B cell (primary cell): ENCODE measurements around the gene VSIG10L2. TPM values are rescaled to one million over a fixed set of nuclear protein-coding genes. Genes with fewer than 3 reads are reported as not detected.

Source experiments
- ATAC-seq: fragments of 200-7000 bp; cut with Tn5 transposase; one replicate; pipeline ENCODE4 v1.10.0; 2021; ENCODE audit warnings: low read depth, mild to moderate bottlenecking, moderate number of reproducible peaks, moderate library complexity
- CTCF ChIA-PET: fragments of 350-600 bp; sonication (Branson Sonifier 250); formaldehyde crosslinking; loops from one replicate; lab custom pipeline; 2021; ENCODE audit warnings: antibody characterized with exemption, inconsistent platforms; lab: Charles Lee
- POLR2A ChIA-PET: fragments of 350-600 bp; sonication (Branson Sonifier 250); formaldehyde crosslinking; loops from one replicate; lab custom pipeline; 2021; ENCODE audit warnings: antibody characterized with exemption; lab: Charles Lee
- DNase-seq: peaks from one replicate; pipeline ENCODE4 v3.0.0; 2013
- H2AFZ ChIP-seq: 2 replicates; pipeline ENCODE4 v1.6.1; 2012; ENCODE audit warnings: mild to moderate bottlenecking, low read depth, low read length; ENCODE audit not compliant: insufficient read depth, poor library complexity, severe bottlenecking
- H3K27ac ChIP-seq, 2 donors: 1 replicate in 1 of 2; 2 replicates in 1 of 2; pipeline ENCODE4 v1.5.1; 2012 to 2013; ENCODE audit warnings: low read length in 2 of 2, mild to moderate bottlenecking in 2 of 2, moderate library complexity in 1 of 2
- H3K27me3 ChIP-seq, 4 experiments: fragments of 200-600 bp in 1 of 4; sonication (generic) in 1 of 4; replicated peaks in 1 of 4; 1 replicate in 2 of 4; 2 replicates in 2 of 4; pipeline versions ENCODE4 v1.6.1 to v1.7.0; 2013 to 2016; ENCODE audit warnings: low read length in 3 of 4, mild to moderate bottlenecking in 2 of 4, mixed read lengths in 1 of 4, moderate library complexity in 1 of 4; ENCODE audit not compliant: insufficient read depth in 4 of 4, control insufficient read depth in 3 of 4; ENCODE audit errors: control extremely low read depth in 1 of 4
- H3K36me3 ChIP-seq, 2 experiments: replicated peaks in 1 of 2; 1 replicate in 1 of 2; 2 replicates in 1 of 2; pipeline versions ENCODE4 v1.6.1 to v1.7.1; 2013; ENCODE audit warnings: low read length in 1 of 2; ENCODE audit not compliant: insufficient read depth in 2 of 2, control insufficient read depth in 1 of 2; ENCODE audit errors: control extremely low read depth in 1 of 2, extremely low read depth in 1 of 2
- H3K4me1 ChIP-seq, 2 donors: fragments of 200-600 bp in 1 of 2; sonication (generic) in 1 of 2; 1 replicate in 1 of 2; 2 replicates in 1 of 2; pipeline versions ENCODE4 v1.5.1 to v1.6.1; 2013 to 2017; ENCODE audit warnings: low read length in 2 of 2; ENCODE audit not compliant: control insufficient read depth in 2 of 2, insufficient read depth in 2 of 2
- H3K4me2 ChIP-seq: replicated peaks from 2 replicates; pipeline ENCODE3; 2012; ENCODE audit warnings: mild to moderate bottlenecking, low read depth, low read length; ENCODE audit not compliant: poor library complexity, severe bottlenecking
- H3K4me3 ChIP-seq, 5 experiments: fragments of 200-600 bp in 1 of 5; sonication (generic) in 1 of 5; 1 replicate in 3 of 5; 2 replicates in 2 of 5; pipeline versions ENCODE4 v1.5.1 to v1.7.0; 2011 to 2016; ENCODE audit warnings: low read length in 4 of 5, mild to moderate bottlenecking in 4 of 5, low read depth in 2 of 5, control low read depth in 1 of 5, moderate library complexity in 1 of 5; ENCODE audit not compliant: insufficient read depth in 1 of 5; ENCODE audit errors: control extremely low read depth in 1 of 5, extremely low read depth in 1 of 5
- H3K79me2 ChIP-seq: fragments of 200-600 bp; sonication (generic); one replicate; pipeline ENCODE4 v1.6.0; 2016; ENCODE audit warnings: low read length; ENCODE audit not compliant: control insufficient read depth, insufficient read depth
- H3K9ac ChIP-seq: fragments of 200-600 bp; sonication (generic); 2 replicates; pipeline ENCODE4 v1.6.1; 2017; ENCODE audit warnings: mild to moderate bottlenecking, low read length, moderate library complexity
- H3K9me3 ChIP-seq, 3 donors: one replicate each; pipeline versions ENCODE4 v1.6.1 to v1.7.1; 2013; ENCODE audit warnings: low read length in 2 of 3; ENCODE audit not compliant: control insufficient read depth in 2 of 3, insufficient read depth in 1 of 3; ENCODE audit errors: control extremely low read depth in 1 of 3
- H4K20me1 ChIP-seq: 2 replicates; pipeline ENCODE4 v1.6.0; 2012; ENCODE audit warnings: mild to moderate bottlenecking, low read length; ENCODE audit not compliant: insufficient read depth, control insufficient read depth, poor library complexity, severe bottlenecking
- H3K27ac Mint-ChIP-seq: one replicate; pipeline ENCODE4 v1.8.0; 2021; ENCODE audit warnings: mixed read lengths
- H3K27me3 Mint-ChIP-seq: one replicate; pipeline ENCODE4 v1.8.0; 2021; ENCODE audit warnings: mixed read lengths
- H3K4me1 Mint-ChIP-seq: one replicate; pipeline ENCODE4 v1.8.0; 2021; ENCODE audit warnings: mixed read lengths
- H3K4me3 Mint-ChIP-seq: one replicate; pipeline ENCODE4 v1.8.0; 2021; ENCODE audit warnings: mixed read lengths
- H3K9me3 Mint-ChIP-seq: one replicate; pipeline ENCODE4 v1.8.0; 2022; ENCODE audit warnings: mixed read lengths; ENCODE audit not compliant: insufficient read depth
- EZH2 ChIP-seq: IDR thresholded peaks from 2 replicates; pipeline ENCODE4 v1.6.1; 2012; ENCODE audit warnings: borderline replicate concordance, low read depth, mild to moderate bottlenecking, moderate library complexity, low read length; ENCODE audit not compliant: insufficient read depth, poor library complexity, severe bottlenecking
- WGBS: methylation state at CpG from one replicate; pipeline ENCODE4 v1.1.5; 2013; ENCODE audit warnings: missing lambda C conversion rate; ENCODE audit not compliant: insufficient coverage; 5-methylcytosine and 5-hydroxymethylcytosine counted together
- intact Hi-C: fragments of 100-400 bp; cut with micrococcal nuclease; formaldehyde crosslinking; loops from one replicate; pipeline ENCODE4 v1.10.0; 2022
- polyA plus RNA-seq: library from polyadenylated mRNA; depleted of rRNA; stranded (reverse); fragments of >200 nt; gene quantifications from 2 replicates; pipeline ENCODE4 v1.2.3, GENCODE V29; 2012
- total RNA-seq, 2 donors: library from RNA; stranded (reverse); fragments of 120-200 nt in 1 of 2; gene quantifications; 1 replicate in 1 of 2; 2 replicates in 1 of 2; pipeline versions ENCODE4 v1.2.3 to v1.2.4, GENCODE V29; 2013 to 2022
- TF ChIP-seq, protein P1 (sequence below): fragments of 200-600 bp; IDR thresholded peaks from one replicate; pipeline ENCODE4 v1.8.0; 2022; ENCODE audit warnings: antibody characterized with exemption, mild to moderate bottlenecking

VSIG10L2 gene
- total and polyA plus RNA-seq, 2 donors (not counting 1 experiment from before 2014, with no cell fraction given) = not detected

DNA sequence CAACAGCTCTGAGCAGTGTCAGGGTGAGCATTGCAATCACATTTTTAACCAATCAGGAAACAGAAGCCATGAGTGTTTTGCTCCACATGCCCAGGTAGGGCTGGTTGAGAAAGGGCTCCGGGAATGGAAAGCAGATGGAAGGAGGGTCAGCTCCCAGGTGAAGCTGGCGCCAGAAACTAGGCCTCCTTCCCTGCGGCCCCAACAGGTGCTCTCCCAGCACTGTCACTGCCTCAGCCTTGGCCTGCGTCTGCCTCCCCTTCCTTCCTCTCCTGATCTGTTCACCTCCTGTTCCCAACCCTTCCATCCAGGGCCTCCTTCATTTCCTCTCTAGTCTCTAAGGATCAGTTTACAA lies 4.6 kb upstream of the VSIG10L2 start:
- WGBS = 75% methylated on average over 4 of the region's 4 CpGs
- Histone ChIP-seq H3K4me2 (no peak overlapping the region), H3K27ac (no peak overlapping the region), H3K79me2 (no peaks in the 10 kb centered on the region), H3K4me1 (no peaks in the 10 kb centered on the region), H3K9ac (no peak overlapping the region), H4K20me1 (no peaks in the 10 kb centered on the region), H2AFZ (no peak overlapping the region), H3K27me3 (peaks cover 0 to 4% (median 0%) of the 10 kb centered on the region in 4 experiments), H3K36me3 (no peaks in the 10 kb centered on the region), H3K4me3 (no peak overlapping the region), H3K9me3 (no peaks in the 10 kb centered on the region)
- no peaks in the 10 kb centered on the region for H3K9me3 Mint-ChIP-seq
- no peak overlapping the region for H3K27ac Mint-ChIP-seq
- DNase-seq (no peak), ATAC-seq (no peak)
- H3K27me3 Mint-ChIP-seq = peaks cover 4% of the 10 kb centered on the region
- CTCF ChIA-PET = interaction anchor here (1.4 to 2.6 kb wide), 2 partner anchors 13 to 252 kb away, joined by 4 to 13 read pairs; no protein-coding TSS in a partner anchor
- TF ChIP-seq, protein P1, sequence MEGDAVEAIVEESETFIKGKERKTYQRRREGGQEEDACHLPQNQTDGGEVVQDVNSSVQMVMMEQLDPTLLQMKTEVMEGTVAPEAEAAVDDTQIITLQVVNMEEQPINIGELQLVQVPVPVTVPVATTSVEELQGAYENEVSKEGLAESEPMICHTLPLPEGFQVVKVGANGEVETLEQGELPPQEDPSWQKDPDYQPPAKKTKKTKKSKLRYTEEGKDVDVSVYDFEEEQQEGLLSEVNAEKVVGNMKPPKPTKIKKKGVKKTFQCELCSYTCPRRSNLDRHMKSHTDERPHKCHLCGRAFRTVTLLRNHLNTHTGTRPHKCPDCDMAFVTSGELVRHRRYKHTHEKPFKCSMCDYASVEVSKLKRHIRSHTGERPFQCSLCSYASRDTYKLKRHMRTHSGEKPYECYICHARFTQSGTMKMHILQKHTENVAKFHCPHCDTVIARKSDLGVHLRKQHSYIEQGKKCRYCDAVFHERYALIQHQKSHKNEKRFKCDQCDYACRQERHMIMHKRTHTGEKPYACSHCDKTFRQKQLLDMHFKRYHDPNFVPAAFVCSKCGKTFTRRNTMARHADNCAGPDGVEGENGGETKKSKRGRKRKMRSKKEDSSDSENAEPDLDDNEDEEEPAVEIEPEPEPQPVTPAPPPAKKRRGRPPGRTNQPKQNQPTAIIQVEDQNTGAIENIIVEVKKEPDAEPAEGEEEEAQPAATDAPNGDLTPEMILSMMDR = no peak
- TF ChIP-seq EZH2 = no peak
- POLR2A ChIA-PET = no interaction called here
- no peak overlapping the region for H3K4me3 Mint-ChIP-seq
- intact Hi-C loops = no loop called here
- H3K4me1 Mint-ChIP-seq = no peaks in the 10 kb centered on the region

DNA sequence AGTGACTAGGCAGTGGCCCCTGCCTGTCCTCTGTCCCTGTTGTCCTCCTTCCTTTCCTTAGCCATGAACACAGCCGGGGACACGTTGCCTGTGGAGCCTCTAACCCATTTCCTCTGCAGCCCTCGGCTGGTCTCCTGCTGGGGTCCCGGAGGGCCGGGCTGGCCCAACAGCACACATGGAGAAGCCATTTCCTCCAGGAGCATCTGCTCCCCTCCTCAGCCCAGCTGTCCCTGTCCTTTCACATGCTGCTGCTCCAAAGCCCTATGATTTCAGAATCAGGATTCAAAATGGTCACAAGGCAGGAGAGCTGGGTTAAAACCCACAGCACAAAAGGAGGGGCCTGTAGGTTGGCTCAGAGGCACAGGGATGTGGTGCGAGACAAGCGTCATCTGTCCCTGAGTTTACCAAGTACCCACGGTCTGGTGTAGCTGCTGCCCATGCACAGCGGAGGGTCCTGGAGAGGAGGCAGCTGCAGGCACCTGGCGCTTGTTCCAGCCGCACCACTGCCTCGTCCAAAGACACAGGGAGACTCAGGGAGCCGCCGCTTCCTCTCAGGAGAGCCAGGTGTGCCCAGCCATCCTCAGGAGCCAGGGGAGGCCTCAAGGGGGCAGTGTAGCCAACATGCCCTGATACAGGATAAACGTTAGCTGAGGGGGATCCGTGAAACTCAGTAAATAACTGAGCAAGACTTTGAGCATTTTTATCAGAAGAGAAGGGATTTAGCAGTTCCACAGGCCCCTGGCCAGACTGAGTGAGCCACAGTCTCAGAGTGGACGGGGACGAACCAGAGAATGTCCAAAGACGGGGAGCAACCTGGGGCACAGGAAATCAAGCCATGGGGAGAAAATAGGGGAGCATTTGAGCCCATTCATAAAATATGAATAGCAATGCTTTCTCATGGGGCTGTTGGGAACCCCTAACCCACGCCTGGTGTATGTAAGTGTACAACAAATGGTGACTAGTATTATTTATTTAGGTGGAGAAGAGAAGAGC lies 3.9 kb upstream of the VSIG10L2 start:
- Histone ChIP-seq H3K4me1 (no peaks in the 10 kb centered on the region), H3K4me2 (no peak overlapping the region), H3K9me3 (no peaks in the 10 kb centered on the region), H3K27ac (no peak overlapping the region), H3K4me3 (no peak overlapping the region), H4K20me1 (no peaks in the 10 kb centered on the region), H3K27me3 (peaks cover 0 to 4% (median 0%) of the 10 kb centered on the region in 4 experiments), H3K36me3 (no peaks in the 10 kb centered on the region), H3K9ac (no peak overlapping the region), H2AFZ (no peak overlapping the region), H3K79me2 (no peaks in the 10 kb centered on the region)
- ATAC-seq (no peak), DNase-seq (no peak)
- ChIA-PET POLR2A (no interaction called here), CTCF (interaction anchor here (1.2 to 2.6 kb wide), 2 partner anchors 15 to 252 kb away, joined by 3 to 13 read pairs; no protein-coding TSS in a partner anchor)
- Mint-ChIP-seq H3K4me3 (no peak overlapping the region), H3K27ac (no peak overlapping the region), H3K27me3 (peaks cover 4% of the 10 kb centered on the region), H3K4me1 (no peaks in the 10 kb centered on the region), H3K9me3 (no peaks in the 10 kb centered on the region)
- intact Hi-C loops = no loop called here
- 30% methylated on average over 20 of the region's 20 CpGs for WGBS
- TF ChIP-seq EZH2 = no peak
- TF ChIP-seq, protein P1 = peak; percentile 26
